Activated CD4-positive, alpha-beta T cell treated with anti-CD3 and anti-CD28 coated beads, Interleukin-2, amount 50 U/mL, for 4 hours (primary cell): Measurements from ENCODE around the gene TAOK2.

Source experiments
- DNase-seq, 2 experiments: peaks; one replicate each; pipeline ENCODE4 v3.0.0-alpha.2; 2020

Gene TAOK2

DNA sequence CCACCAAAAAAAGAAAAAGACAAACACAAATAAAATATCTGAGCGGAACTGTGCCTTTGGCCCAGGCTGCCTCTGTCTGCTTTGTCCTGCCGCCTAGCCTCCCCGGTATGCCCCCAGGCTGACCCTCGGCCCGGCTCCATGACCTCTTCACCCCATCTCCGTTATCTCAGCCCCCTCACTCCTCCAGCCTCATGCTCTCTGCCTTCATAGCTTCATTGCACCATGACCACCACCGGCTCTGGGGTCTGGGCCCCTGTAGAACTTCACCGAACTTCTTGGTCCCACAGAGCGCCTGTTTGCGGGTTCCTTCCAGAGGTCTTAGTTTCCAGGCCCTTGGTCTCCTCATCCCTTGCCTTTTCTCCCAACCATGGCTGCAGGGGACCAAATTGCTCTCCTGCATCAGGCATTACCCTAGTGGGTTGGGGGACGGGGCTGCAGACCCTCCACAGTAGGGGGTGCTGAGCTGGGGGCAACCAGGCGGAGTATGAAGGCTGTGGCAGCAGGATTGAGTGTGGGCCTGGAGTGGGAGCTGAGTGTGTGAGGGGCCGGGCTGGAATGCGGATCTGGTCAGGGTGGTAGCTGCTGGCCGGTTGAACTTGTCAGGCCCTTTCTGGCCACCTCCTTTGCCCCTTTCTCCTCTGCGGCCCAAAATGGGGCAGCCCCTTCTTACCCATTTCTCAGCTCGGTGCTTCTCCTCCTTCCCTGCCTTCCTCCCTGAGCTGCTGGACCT lies 14.8 kb downstream of the TAOK2 start:
- no peak for DNase-seq

DNA sequence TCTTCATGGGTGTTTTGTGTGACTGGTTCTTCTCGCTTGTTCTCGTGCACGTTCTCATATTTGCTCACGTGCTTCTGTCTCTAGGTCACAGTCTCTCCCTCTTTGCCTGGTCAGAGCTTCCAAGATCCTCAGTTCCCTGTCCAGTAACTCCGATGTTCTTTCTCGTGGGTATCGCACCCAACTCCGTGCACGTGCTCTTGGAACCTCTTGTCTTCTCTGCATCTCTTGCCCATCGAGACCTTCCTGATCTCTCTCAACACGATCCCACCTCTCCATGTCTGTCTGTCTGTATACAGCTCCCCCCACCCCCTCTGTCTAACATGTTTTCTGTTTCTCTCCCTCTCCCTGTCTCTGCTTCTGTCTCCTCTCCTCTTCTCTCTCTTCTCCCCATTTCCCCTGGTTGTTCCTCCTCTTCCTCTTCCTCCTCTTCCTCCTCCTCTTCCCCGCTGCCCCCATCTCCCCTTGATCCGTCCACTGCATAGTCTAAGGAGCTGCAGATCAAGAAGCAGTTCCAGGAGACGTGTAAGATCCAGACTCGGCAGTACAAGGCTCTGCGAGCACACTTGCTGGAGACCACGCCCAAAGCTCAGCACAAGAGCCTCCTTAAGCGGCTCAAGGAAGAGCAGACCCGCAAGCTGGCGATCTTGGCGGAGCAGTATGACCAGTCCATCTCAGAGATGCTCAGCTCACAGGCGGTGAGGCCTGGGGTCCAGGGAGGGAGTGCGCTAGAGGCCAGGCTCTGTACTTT lies 15.6 kb downstream of the TAOK2 start:
- DNase-seq = no peak

DNA sequence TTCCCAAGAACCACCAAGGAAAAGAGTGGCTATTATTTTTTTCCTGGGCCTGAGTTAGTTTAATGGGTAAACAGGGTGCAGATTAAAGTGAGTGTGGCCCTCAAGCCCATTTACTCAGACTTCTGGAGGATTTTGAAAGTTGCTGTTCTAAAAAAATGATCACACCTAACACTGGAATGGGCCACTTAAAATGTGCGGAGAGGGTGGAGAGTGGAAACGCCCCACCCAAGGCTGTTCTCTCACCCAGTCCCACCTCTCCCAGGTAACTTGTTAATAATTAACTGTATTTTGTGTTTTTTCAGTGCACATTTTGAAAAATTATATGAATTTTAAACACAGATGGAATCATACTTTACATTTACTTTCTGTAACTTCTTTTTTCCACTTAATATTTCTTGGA lies 16.4 kb downstream of the TAOK2 start:
- no peak for DNase-seq

DNA sequence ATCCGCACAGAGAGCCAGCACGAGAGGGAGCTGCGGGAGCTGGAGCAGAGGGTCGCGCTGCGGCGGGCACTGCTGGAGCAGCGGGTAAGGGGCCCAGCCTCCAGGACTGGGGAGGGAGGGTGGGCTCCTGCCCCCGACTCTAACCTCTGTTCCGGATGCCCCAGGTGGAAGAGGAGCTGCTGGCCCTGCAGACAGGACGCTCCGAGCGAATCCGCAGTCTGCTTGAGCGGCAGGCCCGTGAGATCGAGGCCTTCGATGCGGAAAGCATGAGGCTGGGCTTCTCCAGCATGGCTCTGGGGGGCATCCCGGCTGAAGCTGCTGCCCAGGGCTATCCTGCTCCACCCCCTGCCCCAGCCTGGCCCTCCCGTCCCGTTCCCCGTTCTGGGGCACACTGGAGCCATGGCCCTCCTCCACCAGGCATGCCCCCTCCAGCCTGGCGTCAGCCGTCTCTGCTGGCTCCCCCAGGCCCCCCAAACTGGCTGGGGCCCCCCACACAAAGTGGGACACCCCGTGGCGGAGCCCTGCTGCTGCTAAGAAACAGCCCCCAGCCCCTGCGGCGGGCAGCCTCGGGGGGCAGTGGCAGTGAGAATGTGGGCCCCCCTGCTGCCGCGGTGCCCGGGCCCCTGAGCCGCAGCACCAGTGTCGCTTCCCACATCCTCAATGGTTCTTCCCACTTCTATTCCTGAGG lies 17.4 kb downstream of the TAOK2 start:
- no peak for DNase-seq

DNA sequence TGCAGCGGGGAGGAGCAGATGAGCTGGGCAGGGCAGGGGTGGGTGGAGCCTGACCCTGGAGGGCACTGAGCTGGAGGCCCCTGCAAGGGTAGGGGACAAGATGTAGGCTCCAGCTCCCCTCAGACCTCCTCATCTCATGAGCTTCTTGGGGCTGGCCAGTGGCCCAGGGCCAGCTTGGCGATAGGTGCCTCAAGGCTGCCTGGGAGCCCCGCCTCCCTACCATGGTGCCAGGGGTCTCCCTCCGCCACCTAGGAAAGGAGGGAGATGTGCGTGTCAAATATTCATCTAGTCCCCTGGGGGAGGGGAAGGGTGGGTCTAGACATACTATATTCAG lies 17.9 kb downstream of the TAOK2 start:
- DNase-seq = no peak

DNA sequence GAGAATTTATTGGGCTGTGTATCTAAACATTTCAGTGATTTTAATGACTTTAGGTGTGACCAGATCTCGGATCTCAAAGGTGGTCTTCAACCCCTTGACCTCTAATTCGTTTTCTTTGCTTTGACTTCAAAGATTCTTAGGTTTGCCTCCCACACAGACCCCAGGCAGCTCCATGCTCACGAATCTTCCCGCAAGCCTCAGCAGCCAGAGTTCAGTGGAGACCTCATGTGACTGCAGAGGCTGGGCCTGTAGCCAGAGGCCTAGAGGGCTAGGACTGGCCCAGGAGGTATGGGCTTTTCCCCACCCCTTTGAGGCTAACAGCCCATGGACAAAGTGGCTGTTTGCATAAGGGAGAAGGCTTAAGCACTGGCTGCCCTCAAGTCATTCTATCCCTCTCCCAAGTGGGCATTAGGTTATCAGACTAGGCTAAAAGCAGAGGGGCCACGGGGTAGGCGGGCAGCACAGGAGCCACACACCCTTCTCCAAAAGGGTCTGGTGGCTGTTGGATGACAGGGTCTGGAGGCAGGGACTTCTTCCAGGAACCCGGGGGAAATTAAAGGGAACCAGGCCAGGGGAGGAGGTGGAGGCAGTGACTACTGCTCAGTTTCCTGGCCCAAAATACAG lies 18.8 kb downstream of the TAOK2 start:
- DNase-seq = no peak

DNA sequence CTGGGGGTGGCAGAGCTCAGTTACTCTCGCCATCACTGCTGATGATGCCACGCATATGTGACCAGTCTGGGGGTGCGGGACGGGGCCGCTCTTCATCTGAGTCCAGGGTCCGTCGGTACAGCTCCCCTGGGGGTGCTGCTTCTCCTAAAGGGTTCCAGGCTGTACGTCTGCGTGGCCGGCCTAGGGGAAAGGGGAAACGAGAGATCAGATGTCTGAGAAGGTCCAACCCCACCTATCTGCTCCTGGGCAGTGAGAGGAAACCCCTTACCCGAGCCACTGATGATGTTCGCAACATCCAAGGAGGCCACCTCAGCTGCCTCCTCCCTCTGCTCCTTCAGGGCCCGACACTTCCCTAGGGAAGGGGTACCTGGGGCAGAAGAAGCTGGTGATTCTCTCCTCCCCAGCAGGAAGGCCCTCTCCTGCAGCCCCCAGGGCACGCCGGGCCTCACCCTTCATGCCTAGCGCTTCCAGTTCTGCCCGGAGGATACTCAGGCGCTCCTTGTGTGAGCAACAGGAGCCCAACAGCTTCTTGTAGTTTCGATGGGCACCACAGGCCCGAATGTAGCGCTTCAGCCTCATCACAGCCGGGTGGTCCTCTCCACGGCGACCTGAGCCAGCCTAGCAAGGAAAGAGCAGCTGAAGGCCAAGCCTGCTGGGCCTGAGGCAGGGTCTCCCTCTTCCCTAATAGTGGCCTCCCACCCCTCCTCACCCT lies 19.7 kb downstream of the TAOK2 start:
- no peak for DNase-seq

DNA sequence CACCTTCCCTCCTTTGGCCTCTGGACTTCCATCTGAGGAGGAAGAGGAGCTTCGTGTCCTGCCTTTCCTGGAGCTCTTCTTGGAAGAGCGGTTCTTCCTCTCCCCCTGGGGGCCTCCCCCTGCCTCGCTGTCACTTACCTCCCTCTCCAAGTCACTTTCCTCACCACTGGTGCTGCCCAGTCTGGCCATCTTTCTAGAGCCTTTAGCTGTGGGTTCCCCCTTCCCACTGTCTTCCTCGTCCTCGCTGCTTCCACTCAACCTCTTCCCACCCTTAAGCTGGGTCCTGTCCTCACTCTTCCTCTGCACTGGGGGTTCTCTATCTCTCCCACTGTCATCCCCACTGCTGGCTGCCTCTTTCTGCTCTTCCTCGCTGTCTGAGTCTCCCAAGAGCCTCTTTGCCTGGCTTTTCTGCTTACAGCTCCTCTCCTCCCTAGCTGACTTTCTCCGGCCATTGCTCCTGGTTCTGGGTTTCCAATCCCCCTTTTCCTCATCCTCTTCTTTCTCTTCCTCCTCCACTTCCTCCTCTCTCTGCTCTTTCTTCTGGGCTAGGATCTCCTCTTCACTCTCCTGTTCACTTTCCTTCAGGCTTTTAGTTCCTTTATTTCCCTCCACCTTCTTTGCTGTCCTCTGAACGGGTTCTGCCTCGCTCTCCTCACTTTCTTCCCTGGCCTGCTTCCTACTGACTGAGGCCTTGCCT lies 20.4 kb downstream of the TAOK2 start:
- no peak for DNase-seq

DNA sequence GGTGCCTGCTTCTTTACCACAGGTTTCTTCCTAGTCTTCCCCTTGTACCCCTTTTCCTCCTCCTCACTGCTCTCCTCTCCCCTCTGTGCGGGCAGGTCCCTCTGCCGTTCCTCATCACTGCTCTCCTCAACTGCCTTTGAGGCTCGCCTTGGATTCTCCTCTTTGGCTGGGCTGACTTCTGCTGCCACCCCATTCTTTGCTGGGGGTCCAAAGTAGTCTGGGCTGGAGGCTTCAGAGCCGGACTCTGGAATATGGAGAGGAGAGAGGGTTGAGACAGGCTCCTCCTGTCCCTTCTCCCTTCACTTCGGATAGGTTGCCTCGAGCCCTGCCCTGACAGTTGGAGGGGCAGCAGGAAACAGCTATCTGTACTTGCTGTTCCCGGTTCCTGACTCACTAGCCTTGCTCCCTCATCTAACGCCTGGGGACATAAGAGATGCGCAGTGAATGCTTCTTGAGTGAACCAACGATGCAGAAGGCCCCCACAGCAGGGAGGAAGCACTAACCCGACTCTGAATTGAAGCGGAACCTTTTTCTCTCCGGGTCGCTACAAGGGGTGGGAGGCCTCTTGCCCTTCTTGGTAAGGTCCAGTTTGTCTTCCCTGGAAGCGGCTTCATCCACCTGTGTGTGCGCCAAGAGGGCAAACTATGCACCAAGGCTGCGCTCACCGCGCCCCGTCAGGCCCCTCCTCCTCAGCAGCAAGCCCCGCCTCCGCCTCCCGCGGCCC lies 21.1 kb downstream of the TAOK2 start:
- DNase-seq = peak in 1 of 2 experiments; percentile 63

DNA sequence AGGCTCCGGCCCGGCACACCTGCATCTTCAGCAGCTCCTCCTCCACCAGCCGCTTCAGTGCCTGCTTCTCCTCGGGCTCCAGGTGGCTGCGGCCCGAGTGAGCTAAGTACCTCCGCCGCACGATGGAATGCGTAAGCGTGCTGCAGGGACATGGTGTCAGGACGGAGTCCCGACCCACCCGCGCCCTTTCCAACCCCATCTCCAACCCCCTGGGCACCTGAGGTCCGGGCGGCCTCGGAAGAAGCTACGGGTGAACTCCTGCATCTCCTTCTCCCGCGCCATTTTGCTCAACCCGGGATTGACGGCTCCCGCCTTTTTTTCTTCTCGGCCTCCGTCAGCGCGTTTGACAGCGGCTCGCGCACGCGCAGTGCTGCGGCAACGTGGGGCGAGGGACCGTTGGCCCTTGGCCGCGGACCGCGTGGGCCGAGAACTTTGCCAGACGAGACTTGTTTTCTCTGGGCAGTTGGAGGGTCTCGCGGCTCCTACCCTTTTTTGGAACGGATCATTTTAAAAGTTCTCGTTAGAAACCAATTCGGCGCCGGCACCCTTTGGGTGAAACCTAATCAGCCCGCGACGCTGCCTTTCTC lies 21.7 kb downstream of the TAOK2 start, which contains the start of gene HIRIP3:
Gene HIRIP3 (minus strand): TSS at position 294 of the 587 bp plus-strand sequence. CDS start 12 bp downstream, at position 282.
- peak; percentile 76 for DNase-seq

DNA sequence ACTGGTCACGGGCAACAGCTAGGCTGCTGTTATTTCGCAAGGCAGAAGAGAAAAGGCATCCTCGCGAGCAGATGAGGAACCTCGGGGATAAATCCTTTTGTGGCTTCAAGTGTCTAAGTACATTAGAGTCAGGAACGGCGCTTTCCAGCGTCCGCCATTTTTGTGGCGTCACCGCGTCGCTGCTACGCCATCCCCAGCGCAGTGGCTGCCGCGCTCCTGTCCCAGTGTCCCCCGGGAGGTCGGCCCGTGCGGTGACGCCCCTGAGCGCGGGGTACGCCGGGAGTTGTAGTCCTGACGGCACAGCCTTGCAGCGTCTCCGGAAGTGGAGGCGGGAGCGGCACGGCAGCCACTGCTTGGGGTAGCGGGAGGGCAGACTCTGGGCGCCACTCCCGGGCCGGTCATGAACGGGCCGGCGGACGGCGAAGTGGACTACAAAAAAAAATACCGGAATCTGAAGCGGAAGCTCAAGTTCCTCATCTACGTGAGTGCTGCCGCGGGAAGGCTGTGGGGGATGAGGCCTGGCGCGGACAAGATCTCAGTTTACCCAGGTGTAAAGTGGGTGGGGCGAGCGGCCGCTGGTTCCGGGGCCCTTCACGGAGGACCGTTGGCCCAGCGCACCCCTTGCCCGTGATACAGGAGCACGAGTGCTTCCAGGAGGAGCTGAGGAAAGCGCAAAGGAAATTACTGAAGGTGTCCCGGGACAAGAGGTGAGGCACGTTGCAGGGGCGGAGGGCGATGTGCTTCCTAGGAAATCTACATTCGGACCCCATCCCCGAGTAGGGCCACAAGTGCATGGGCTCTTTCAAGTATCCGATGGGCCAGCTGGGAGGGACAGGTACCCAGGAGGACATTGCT lies 22.5 kb downstream of the TAOK2 start, which contains the start of gene INO80E:
Gene INO80E (plus strand): TSS at position 331 of the 855 bp plus-strand sequence. CDS start 70 bp downstream, at position 401.
- DNase-seq = peak; percentile 99

DNA sequence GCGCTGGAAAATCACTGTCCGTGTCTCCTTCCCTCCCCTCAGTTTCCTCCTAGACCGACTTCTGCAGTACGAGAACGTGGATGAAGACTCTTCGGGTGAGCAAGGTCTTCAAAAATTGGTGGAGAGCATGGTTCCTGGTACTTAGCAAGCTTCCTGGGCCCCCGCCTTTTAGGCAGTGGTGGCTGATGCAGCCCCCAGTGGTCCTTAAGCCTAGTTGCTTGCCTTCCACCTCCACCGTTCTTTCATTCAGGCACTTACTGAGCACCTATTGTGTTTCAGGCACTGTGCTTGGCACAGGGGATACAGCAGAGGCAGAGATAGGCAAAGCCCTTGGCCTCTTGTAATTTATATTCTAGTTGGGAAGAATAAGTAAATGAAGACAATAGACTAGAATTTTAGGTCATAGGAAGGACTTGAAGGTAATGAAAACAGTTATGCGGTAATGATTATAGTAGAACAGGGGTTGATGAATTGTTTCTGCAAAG lies 23.1 kb downstream of the TAOK2 start:
- no peak for DNase-seq

DNA sequence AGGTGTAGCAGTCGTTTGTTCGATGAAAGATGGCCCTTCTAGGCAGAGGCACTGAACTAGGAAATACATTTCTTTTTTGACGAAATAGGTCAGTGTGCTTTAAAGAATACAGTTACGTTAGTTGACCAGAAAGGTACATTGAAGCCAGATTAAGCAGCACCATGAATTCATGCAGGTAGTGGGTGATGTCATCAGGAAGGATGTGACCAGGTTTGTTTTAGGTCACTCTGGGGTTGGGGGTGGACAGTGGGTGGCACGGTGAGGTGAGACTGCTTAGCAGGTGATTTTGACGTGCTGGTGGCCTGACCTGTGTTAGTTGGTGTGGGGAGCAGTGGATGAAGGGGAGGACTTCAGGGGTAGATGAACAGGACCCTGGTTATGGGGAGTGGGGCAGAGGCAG lies 25.9 kb downstream of the TAOK2 start:
- no peak for DNase-seq

DNA sequence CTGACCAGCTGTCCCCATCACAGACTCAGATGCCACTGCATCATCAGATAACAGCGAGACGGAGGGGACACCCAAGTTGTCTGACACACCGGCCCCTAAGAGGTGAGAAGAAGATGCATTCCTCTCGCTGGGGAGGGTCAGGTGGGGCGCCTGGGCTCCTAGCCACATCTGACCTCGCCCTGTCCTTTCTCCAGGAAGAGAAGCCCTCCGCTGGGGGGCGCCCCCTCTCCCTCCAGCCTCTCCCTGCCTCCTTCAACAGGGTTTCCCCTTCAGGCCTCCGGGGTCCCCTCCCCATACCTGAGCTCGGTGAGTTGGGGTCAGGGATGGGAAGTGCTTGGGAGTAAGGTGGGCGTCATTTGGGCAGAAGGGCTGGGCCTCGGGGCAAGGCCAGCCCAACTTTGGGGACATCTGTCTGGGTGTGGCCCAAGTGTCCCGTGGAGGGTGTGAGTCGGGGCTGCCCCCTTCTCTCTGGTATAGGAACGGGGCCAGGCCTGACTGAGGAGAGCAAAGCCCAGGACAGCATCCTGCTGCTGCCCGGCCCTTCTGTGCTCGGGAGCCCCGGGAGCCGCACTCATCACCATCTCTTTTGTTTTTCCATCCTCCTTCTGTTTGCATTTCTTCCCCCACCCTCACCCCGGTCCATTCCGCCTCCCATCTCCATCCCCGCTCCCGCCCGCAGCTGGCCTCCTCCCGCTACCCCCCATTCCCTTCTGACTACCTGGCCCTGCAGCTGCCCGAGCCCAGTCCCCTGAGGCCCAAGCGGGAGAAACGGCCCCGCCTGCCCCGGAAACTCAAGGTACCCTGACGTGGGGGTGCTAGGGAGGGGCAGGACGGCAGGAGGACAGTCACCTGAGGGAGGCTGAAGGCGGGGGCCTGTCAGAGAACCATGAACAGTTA lies 27.3 kb downstream of the TAOK2 start:
- no peak for DNase-seq

DNA sequence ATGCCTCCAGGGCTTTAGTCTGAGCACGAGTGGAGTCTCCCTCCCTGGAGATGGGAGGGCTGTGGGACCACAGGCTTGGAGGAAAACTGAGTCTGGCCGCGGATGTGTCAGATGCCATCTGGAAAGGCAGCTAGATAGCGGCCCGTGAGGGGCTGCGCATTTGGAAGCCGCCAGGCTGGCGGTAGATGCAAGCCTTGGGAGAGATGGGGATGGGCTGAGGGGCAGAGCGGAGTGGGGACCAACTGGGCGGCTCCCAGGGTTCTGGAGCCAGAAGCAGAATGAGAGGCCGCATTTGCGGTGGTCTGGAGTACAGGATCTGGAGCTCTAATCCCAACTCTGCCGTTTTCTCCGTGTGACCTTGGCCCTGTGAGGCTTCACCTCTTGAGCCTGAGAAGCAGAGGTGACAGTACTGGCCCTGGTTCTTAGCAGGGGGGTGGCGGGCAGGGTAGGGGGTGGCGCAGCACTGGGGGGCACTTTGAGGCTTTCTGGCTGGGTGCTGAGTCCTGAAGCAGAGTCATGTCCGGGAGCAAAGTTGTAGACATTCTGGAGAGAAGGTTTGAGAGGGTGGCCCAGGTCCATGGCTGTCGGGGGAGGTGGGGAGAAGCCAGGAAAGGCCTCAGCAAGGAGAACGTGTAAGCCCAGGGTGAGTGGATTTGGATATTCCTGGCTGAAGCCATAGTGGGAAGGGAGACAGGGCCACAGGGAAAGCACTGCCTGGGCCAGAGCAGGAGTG lies 29.1 kb downstream of the TAOK2 start:
- DNase-seq = no peak

DNA sequence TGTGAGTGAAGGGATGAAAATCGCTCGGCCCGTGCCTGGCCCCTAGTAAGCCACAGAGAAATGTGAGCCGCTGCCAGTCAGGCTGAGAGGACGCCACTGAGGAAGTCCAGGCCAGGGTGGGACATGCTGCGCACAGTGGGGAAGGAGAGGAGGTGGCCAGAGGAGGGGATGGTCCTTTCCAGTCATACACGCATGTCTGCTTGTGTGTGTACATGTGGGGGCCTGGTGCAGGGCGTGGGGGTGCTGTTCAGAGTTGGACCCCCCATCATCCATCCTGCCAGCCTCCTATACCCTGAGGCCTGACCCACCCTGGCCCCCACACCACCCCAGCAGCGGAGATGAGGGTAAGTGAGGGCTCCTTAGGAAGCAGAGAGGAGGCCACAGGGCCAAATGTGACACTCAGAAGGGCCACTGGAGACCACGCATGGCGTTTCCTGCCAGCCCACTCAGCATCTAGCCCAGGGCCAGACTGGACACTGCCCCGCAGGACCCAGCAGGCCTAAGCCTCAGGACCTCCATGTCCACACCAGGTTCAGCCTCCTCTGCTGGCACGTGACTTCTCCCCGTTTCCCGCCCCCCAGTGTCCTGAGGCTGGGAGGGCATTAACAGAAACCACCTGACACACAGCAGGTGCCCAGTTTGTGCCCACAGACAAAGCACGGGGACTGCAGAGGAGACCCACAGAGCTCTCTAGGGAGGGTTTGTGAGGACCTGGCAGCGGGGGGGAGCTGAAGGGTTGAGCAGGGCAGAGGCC lies 30.2 kb downstream of the TAOK2 start:
- DNase-seq = no peak

DNA sequence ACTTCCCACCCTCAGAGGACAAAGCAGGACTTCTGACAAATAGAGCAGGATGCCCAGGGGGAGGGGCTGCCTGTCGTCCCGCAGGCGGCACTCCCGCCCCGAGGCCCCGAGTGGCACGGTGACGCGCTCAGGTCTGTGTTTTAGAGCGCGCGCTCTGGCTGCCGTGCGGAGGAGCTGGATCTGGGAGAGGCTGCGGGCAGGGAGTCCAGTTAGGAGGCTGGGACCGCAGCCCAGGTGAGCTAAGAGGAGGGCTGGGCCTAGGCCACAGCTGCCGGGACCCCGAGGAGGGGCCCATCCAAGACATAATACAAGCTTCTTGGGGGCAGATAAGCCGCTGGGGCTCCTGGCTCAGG lies 30.7 kb downstream of the TAOK2 start:
- DNase-seq = no peak
